ENCODE results near the gene TACR1.
A peak's percentile ranks its signal among the peaks of the same experiment; 100 is the strongest.

TACR1 gene

GRCh38 chr2:75007819-75008218, 191.5 kb downstream of the TACR1 start:
- peak; percentile 76 for DNase-seq

DNA sequence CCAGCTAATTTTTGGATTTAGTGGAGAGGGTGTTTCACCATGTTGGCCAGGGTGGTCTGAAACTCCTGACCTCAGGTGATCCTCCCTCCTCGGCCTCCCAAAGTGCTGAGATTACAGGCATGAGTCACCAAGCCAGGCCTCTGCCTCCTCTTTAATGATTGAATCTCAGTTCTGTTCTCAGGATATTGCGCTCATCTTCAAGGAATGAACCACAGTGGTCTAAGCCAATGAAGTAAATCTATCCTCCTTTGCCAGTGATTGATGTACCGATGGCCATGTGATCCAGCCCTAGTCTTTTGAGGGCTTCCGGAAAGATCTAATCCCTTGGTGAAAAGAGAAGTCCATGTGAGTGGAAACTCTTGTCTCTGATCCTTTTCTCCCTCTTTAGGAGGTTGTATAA, 192.3 kb downstream of the TACR1 start:
- DNase-seq, result no peak

- no peak for DNase-seq
Observed at GRCh38 chr2:75006041-75006440, 193.3 kb downstream of the TACR1 start.

- no peak for DNase-seq
Observed at GRCh38 chr2:75003773-75004172, 195.5 kb downstream of the TACR1 start.

- DNase-seq, result no peak
Observed at GRCh38 chr2:75003276-75003675, 196.0 kb downstream of the TACR1 start.

GRCh38 chr2:75002007-75002406, 197.3 kb downstream of the TACR1 start:
- DNase-seq, result no peak

DNA sequence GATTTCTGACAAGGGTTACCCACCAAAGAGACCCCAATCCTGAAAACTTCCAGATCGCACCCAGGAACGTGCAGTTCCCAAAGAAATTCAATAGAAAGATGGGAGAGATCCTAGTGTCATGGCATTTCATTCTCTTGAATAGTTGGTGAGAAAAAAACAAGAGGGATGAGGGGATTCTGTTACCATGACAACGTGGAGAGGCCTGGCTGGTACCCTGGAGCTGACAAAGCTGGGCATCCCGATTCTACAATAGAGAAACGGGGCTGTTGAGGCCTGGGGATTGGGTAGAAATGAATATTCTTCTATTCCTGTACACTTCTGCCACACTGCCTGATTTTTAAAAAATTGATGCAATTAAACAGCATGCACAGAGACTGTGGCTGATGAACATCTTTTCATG, 199.9 kb downstream of the TACR1 start:
- no peak for DNase-seq
